Posterior cingulate gyrus (tissue), 11 donors: ENCODE results near the gene AKT1.

Experiments used
- DNase-seq, 10 donors: peaks; one replicate each; pipeline versions ENCODE4 v3.0.0 to v3.0.0-alpha.2; 2020 to 2021; ENCODE audit warnings: mixed read lengths in 3 of 10
- intact Hi-C: fragments of 100-400 bp; cut with DNase I; formaldehyde crosslinking; loops from one replicate; pipeline ENCODE4 v1.15.1; 2023

The AKT1 gene

DNA sequence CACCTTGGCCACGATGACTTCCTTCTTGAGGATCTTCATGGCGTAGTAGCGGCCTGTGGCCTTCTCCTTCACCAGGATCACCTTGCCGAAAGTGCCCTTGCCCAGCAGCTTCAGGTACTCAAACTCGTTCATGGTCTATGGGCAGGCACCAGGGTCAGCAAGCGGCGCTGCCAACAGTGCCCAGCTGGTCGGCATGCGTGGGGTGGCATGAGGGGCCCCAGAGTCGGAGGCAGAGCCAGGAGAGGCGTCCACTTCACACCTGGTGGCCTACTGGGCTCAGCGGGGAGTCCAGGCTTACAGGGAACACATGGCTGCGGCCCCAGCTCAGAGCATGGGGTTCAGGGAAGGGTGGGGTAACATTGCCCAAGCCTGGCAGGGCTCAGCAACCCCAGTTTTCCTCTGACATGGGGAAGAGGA is 20.5 kb downstream of the AKT1 start:
- intact Hi-C loops, result no loop called here
- peak in 1 of 10 donors; percentile 57 for DNase-seq

DNA sequence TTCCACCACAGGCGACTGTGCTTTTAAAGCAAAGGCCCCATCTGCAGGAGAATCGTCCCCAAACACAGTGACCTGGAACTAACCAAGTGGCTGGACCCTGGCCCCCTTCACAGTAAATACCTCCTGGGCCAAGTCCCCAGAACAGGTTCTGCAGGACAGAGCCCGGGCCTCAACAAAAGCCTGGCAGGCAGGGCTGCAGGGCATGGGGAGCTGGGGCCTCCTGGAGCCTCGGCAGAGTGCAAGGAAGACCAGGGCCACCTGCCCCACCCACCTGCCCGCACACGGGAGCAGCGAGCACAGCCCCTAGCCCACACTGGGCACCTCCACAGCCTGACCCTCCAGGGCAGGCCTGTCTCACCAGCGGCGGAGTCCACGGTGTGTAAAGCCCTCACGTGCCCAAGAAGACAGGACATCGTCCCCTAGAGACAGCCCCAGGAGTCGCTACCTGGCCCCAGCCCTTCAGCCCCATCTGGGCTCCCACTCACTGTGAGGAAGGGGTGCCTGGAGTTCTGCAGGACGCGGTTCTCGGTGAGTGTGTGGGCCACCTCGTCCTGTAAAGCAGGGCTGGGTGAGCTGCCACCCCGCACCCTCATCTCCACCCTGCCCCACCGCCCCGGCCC is 21.0 kb downstream of the AKT1 start:
- DNase-seq, result peak in 1 of 10 donors; percentile 71
- intact Hi-C loops, result no loop called here

DNA sequence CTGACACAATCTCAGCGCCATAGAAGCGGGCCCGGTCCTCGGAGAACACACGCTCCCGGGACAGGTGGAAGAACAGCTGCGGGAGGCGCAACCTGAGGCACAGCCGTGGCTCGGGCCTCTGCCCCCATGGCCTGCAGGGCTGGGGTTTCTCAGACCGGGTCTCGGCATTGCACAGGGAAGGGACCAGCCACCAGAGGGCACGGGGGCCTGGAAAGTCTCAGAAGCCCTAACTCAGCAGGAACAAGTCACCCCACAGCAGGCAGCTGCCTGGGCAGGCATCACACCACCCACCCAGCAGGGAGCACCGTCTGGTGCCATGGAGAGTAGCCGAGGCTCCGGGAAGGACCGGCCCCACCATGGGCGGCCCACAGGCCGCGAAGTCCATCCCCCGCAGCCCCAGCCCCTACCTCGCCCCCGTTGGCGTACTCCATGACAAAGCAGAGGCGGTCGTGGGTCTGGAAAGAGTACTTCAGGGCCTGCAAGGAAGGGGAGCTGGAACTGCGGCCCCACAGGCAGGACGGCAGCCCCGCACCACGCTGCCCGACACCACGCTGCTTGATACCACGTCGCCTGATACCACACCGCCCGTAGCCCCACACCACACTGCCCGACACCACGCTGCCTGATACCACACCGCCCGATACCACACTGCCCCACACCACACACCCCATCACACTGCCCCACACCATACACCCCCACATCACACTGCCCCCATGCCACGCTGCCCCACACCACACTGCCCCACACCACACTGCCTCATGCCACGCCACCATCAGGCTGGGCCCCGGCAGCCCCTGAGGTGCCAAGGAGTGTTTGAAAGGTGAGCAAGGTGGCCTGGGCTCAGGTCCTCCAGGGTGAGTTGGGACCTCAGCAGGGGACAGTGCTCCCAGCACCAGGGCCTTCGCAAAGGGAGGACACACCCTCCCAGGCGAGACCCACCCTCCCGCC is 21.8 kb downstream of the AKT1 start:
- intact Hi-C loops, result no loop called here
- no peak for DNase-seq

DNA sequence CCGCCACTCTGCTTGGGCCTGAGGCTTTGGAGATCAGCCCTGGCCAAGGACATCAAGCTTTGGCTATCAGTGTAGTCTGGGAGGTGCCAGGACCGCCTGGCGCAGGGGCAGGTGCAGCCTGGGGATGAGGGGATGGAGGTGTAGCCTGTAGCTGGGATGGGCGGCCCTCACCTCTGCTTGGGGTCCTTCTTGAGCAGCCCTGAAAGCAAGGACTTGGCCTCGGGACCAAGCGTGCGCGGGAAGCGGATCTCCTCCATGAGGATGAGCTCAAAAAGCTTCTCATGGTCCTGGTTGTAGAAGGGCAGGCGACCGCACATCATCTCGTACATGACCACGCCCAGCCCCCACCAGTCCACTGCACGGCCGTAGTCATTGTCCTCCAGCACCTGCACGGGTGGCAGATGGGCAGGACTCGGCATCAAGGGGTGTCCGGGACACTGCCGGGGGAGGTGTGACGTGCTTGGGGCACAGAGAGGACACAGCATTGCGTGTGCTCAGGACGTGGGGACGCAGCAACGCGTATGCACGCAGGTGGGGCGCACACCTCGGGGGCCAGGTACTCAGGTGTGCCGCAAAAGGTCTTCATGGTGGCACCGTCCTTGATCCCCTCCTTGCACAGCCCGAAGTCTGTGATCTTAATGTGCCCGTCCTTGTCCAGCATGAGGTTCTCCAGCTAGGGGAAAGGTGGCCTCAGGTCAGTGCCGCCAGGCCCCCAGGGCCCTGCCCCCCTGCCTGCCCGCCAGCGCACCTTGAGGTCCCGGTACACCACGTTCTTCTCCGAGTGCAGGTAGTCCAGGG is 22.6 kb downstream of the AKT1 start:
- intact Hi-C loops, result no loop called here
- no peak for DNase-seq

DNA sequence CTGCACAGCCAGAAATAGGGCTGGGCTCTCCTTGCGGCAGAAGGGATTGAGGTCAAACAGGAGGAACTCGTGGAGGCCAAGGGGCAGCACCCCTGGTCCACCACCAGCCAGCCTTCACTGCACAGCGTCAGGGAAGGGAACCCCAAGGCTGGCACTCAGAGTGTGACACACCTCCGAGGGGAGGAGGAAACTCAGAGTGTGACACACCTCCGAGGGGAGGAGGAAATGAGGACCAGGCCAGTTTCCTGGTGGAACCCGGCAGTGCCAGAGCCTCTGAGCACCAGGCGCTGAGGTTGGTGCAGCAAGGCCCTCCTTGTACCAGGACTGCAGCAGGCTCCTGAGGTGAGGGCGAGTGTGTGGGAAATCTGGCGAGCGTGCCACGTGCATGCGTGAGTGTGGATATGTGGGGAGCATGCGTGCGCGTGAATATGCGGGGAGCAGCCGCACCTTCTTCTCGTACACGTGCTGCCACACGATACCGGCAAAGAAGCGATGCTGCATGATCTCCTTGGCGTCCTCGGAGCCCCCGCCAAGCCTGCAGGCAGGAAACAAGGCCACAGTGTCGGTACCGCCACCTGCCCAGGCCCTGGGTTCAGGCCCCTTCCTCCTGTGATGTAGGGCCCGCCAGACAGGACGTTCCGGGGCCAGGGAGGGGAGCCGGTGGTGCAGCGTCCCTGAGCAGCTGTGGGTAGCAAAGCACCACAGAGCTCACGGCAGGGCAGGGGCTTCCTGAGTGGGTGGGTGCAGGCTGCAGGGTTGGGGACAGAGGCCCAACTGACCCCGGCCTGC is 23.4 kb downstream of the AKT1 start:
- no peak for DNase-seq

DNA sequence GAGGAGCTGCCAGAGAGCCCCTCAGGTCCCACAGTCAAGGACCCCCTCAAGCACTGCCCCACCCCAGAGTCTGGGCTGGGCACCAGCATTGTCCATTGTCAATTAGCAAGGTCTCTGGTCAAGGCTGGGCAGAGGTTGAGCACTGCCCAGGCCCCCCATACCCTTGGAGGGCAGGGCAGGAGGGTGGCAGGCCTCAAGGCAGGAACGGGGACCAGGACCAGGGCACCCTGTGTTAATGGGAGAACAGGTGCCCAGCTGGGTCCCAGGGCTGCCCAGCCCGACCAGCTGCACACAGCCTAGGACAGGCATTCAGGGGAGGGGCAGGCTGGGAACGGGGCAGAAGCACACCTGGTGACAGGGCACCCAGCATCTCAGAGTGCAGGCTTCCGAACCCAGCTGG is 24.2 kb downstream of the AKT1 start:
- DNase-seq, result peak in 2 of 10 donors; percentile 51 to 65
- intact Hi-C loops, result no loop called here

More for the DNA sequence above, 23.4 kb downstream of the AKT1 start:
- intact Hi-C loops, result no loop called here

DNA sequence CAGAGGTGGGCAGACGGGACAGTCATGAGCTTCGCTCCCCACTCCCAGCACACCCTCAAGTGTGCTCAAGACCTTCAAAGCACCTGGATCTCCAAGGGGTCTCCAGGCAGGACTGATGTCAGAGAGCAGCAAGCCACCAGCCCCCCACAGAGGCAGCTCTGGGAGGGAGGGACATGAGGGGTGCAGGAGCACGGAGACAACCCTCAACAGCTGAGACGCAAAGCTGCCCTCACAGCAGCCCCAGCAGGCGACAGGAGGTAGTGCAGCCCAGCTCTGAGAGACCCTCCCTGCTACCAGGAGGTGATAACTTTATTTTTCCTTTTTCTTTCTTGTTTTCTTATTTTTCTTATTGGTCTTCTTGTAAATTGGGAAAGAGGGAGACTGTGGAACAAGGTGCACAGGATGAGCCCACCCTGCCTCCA is 24.7 kb downstream of the AKT1 start:
- intact Hi-C loops, result no loop called here
- peak in 2 of 10 donors; percentile 26 to 70 for DNase-seq

DNA sequence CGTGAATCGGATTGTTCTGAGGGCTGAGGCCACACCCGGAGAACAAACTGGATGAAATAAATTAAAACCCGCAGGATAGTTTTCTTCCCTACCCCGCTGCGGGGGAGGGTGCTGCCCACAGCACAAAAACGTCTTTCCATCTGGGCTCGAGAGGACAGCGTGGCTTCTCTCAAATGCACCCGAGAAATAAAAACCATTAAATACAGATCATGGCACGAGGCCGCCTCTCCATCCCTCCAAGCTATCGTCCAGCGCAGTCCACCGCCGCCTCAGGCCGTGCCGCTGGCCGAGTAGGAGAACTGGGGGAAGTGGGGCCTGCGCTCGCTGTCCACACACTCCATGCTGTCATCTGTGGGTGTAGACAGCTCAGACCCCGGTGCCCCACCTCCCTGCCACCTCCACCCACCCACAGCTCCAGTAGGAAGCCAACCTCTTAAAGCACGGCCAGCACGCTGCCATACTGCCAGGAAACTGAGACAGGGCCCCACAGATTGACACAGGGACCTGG is 25.4 kb downstream of the AKT1 start:
- intact Hi-C loops, result no loop called here
- DNase-seq, result peak in 2 of 10 donors; percentile 78 to 83

DNA sequence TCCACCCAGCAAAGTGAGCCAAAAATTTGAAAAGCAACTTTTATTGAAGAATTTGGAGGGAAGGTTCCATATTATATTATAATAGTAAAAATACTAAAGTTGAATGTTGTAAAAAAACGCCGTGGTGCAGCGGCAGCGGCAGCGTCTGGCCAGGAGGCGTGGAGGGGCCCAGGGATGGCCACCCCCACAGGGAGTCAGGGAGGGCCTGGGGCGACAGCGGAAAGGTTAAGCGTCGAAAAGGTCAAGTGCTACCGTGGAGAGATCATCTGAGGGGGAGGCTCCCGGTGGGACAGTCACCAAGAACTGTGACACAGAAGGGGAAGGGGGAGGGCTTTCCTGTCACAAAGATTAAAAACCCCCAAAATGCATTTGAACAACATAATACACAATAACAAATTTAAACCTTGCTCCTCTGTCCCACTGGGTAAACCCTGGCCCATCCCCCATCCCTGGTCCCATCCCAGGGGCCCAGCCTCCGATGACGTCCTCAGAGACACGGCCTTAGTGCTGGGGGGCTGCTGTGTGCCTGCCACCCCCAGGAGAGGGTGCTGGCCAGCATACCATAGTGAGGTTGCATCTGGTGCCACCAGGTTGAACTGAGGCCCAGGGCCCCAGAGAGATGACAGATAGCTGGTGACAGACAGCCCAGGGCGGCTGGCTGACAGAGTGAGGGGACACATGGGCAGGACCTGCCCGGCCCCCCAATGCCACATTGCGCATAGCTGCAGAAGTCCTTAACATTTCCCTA is 26.1 kb downstream of the AKT1 start:
- intact Hi-C loops, result no loop called here
- DNase-seq, result peak in 1 of 10 donors; percentile 68

DNA sequence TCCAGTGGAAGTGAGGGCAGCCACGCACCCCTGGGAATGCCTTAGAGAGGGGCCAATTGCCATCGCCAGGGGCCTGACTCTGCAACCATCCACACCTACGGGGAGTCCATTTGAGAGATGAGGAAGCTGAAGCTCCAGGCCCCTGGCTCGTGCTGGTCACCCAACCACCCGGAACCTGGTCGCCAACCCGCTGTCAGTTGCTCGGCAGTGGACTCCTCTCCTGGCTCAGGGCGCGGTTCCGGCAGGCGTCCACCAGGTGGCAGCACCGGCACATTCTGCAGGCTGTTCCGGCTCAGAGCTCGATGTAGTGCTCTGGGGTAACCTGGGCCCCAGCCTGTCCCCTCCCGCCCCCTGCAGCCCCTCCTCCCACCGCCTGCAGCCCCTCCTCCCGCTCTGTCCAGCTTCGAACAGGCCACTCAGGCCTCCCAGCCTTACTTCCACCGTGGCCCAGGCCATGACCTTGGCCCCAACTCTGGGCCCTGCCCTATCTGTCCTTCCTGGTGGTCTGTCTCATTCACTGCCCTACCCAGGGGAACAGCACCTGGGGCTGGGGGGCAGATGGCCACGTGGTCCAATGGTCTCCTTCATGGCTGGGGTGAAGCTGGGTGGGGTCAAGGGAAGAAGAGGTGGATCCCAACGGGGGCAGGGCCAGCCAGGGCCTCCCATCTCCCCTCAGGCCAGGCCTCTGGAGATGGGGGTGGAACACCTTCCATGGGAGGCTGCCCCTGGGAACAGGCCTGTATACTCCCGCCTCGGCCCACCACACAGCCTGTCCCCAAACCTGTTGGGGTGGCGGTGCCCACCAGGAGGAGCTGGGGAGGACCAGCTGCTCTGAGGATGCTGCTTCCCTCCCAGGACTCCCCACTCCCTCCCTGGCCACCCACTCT is 26.9 kb downstream of the AKT1 start:
- peak; percentile 84 to 99 (median 96) for DNase-seq
- intact Hi-C loops, result loop anchor here (1.0 kb wide), 1 partner anchor 58 kb away; no protein-coding TSS in a partner anchor

DNA sequence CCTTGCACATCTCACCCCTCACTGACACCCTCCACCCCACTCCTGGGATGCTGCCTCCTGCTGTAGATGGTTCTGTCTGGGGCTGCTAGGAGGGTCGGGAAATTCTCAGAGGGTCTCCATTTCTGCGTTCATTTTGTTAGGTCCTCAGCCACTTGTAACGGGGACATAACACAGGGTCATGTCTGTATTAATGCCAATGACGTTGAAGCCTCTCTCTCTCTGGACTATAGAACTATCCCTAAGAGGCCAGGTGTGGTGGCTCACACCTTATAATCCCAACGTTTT is 28.0 kb downstream of the AKT1 start:
- peak in 1 of 10 donors; percentile 27 for DNase-seq
- intact Hi-C loops, result no loop called here

DNA sequence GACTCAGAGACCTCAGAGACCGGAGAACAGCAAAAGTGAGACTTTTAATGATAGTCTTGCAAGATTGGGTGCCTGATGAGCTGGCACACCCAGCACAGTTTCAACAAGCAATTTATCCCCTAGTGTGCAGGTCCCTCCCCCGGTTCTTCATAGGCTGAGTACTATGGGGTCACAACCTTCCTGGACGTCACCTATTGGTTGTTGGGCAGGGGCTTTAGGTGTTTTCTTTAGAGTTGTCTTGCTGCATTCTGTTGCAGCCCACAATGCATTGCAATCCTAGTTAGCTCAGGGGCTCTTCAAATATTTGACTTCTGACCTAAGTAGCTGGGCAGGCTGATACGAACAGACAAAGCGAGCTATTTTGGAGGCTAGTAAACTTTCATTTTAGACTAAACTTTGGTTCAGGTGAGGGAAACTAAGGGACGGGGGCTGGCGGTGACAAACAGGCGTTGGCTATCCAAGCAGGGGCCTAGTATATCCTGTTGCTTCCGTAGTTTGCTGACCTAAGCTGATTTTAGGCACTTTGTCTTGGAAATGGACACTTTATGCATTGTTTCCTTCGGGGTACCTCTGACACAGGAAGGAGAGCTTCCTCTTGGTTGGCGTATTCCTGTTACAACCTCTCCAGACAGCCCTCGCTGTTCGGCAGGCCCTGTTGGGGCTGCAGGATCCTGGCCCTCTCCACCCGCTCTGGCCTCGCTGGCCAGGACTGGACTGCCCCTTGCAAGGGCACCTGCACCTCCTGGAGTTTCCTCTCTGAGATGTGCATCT is 28.5 kb downstream of the AKT1 start:
- intact Hi-C loops, result no loop called here
- peak in 1 of 10 donors; percentile 2 for DNase-seq

DNA sequence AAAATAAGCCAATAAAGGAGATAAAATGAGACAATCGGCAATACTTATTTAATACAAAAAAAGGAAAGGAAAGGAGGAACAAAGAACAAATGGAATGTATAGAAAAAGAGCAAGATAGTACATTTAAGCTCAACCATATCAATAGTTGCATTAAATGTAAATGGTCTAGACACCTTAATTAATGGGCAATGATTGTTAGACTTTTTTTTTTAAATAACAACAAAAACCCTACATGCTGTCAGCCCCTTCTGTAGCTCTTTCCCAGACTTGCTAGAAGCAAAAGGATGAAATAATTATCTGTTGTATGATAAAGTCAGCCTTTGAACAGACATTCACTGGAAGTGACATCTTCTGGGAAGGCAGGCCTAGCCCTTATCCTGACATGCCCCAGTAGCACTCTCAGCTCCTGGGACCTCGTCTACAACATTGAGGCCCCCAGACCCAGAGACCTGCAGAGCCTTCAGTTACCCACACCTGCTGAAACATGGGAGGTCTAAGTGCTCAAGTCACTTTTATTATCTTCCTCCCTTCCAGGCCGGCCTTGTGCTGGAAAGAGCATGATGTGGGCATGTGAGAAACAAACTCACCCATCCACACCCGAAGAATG is 29.2 kb downstream of the AKT1 start:
- intact Hi-C loops, result no loop called here
- no peak for DNase-seq

DNA sequence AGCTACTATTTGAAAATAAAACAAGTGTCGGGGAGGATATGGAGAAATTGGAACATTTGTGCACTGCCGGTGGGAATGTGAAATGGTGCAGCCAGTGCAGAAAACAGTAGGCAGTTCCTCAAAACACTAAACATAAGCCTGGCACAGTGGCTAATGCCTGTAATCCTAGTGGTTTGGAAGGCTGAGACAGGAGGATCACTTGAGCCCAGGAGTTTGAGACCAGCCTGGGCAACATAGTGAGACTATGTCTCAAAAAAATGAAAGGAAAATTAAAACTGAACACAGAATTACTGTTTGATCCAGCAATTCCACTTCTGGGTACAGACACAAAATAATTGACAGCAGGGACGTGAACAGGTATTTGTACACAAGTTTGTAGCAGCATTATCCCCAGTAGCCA is 30.0 kb downstream of the AKT1 start:
- no peak for DNase-seq
- intact Hi-C loops, result no loop called here

DNA sequence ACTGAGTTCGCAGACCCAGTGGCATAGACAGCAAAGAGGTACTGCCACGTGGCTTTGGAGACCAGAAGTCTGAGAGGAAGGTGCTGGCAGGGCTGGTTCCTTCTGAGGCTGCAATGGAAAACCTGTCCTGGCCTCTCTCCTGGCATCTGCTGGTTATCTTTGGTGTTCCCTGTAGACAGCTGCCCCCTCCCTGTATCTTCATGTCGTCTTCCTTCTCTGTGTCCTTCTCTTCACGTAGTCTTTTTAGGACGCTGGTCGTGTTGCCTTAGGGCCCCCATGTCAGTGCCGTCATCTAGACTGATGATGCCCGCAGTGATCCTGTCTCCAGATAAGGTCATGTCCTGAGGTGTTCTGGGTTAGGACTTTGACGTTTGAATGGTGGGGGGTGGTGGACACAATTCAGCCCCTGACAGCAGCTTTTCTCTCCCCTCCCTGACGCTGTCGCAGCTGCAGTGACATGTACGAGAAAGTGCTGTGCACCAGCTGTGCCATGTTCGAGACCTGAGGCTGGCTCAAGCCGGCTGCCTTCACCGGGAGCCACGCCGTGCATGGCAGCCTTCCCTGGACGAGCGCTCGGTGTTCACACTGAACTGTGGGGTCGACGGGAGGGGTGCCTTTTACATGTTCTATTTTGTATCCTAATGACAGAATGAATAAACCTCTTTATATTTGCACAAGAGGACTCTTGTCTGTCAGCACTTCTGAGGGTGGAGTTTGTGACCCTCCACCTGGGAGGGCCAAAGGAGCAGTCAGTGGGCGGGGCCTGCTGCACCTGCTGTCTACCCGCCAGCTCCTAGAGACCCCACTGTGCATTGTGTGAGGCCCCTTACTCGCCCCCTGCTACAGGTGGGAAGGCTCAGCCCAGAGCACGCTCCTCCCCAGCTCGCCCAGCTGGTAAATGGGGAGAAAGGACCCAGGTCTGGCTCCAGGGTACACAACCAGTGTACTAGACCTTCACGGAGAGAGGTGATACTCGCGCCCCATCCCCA is 36.3 kb downstream of the AKT1 start:
- DNase-seq, result peak in 1 of 10 donors; percentile 31
- intact Hi-C loops, result no loop called here
